Iris pigment epithelial cell (primary cell): ENCODE results near the gene RGS3.
A peak's percentile ranks its signal among the peaks of the same experiment; 100 is the strongest.

ENCODE experiments used
- DNase-seq: peaks from one replicate; pipeline ENCODE4 v3.0.0-alpha.2; 2011; ENCODE audit warnings: low read depth

The RGS3 gene

GRCh38 chr9:113620377-113621161 lies 157.0 kb downstream of the RGS3 start:
- peak; percentile 86 for DNase-seq

- DNase-seq: peak; percentile 86
Measured at GRCh38 chr9:113621309-113621791, 157.8 kb downstream of the RGS3 start.

DNA sequence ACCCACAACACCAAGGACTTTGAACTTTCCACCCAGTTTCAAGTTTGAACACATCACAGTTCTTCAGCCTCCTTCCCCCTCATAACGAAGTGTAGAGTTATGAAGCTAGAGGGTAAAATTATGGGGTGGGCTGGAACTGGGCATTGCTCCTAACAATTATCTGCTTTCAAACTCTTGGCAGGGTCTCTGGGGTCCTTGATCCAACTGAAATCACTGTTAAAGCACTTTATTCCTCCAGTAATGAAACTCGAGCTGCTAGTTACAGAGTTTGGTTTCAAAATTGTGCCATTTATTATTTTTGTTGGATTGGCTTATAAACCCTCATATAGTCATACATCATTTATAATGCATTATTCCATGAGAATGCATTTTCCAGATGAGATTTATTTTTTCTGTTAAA lies 158.5 kb downstream of the RGS3 start:
- DNase-seq: no peak

- peak; percentile 86 for DNase-seq
Measured at GRCh38 chr9:113622600-113623400, 159.3 kb downstream of the RGS3 start.

- no peak for DNase-seq
Measured at GRCh38 chr9:113623851-113624485, 160.4 kb downstream of the RGS3 start.

- DNase-seq: no peak
Measured at GRCh38 chr9:113624721-113625120, 161.2 kb downstream of the RGS3 start.

DNA sequence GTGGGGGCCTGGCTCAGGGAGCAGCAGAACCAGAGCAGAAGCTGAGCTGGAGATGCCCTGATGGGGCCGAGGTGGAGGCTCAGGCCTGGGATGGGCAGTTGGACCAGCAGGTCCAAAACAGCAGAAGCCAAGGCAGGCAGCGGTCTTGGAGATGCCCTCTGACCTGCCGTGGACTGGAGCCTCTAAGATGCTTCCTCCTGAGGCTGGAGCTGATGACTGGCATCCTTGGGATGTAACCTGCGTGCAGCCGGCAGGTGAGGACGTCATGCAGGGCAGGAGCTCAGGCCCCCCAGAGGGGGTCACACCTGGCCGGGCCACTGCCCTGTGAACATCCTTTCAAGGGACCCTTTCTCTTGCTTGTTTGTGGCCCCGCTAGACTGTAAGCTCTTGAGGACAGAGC lies 162.0 kb downstream of the RGS3 start:
- no peak for DNase-seq

DNA sequence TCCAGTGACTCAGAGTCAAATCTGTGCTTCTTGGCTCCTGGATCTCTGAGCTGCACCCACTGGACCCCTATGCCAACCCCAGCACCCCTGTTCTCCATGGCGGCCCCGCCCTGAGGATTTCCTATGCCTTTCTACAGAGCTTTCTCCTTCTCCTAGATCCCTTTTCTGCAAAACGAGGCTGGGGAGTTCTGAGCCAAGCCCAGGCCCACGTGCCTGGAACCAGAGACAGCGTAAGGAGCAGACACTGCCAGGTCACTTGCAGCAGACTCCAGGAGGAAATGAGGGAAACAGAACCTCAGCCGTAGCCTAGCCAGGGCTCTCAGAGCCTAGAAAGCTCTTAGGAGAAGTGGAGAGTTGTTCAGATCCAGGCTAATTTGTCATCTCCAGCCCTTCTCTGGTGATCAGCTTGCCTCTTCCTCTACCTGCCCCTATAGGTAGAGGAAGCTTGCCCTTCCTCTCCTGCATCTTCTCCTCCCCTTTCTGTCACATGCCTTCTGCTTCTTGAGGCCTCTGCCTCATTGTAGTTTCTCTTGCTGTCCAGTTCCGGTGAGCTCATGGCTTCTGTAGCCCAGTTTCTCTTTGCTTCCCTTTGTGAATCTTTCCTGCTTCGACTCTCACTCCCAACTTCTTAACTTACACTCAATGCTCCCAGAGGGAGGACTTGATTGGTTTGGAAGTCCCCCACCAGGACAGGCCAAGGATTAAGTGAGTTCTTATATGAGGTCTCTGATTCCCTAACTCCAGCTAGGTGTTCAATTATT lies 163.4 kb downstream of the RGS3 start:
- no peak for DNase-seq

DNA sequence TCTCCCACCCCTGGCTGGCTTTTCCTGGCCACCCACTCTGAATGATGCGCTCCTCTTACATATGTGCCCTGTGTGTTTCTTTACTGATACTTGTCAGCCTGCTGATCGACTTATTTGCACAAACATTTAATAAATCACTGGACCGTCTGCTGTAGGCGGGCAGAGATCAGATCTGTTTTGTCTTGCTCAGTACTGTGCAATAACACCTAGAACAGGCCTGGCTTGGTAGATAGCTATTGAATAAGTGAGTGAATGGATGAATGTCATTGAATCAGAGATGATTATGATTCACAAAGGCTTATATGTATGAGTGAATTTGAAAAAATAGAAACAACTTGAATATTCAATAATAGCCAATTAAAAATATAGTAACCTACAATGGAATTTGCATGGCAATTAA lies 165.1 kb downstream of the RGS3 start:
- DNase-seq: no peak

DNA sequence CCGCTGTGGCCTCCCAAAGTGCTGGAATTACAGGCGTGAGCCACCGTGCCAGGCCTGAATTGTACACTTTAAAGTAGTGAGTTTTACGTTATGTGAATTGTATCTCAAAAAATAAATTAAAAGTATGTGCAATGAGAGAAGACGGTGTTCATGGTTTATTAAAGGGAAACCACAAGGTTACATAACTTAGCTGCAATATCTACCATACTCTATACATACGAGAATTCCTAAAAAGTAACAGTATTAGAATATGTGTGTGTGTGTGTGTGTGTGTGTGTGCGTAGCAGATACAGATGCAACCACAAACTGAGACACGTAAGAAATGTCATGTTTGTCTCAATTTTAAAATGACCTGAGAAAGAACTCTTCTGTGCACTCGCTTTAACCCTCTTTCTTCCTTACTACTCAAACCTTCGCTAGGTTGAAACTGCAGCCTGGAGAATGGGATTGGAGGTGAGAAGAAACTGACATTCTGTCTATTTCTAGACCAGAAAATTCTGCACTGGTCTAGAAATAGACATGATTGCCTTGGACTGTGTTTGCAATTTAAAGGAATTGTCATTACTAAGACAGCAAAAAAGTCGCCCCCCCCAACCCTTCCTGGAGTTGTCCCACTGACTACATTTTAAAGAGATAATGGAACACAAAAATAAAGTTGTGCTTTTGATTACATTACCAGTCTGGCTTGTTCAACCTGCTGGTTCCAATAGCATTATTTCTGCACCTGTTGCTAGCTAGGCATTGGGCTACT lies 167.0 kb downstream of the RGS3 start:
- no peak for DNase-seq

DNA sequence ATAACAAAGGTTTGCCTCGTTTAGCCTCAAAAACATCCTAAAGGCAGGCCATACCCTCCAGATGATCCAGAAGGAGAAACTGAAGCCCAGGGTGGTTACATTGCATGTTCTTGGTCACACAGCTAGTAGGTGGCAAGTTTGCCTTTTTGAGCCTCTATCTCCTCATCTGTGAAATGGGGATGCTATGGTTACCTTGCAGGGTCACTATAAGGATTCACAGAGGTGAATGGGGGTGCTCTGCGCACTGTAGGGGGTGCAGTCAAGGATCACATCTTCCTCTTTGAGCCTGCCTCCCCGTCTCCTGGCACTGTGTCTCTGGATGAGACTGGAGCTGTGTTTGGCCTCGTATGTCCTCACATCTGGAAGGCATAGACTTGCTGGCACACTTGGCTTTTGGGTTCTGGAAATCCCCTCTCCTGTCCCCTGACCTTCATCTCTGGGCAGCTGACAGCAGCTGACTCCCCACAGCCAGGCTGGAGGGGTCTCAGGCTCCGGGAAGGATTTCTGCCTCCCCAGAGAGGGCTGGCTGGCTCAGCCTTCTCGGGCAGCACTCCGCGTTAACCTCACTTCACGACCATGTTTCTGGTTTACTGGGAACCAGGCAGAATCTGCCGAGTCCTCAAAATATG lies 167.7 kb downstream of the RGS3 start:
- no peak for DNase-seq

DNA sequence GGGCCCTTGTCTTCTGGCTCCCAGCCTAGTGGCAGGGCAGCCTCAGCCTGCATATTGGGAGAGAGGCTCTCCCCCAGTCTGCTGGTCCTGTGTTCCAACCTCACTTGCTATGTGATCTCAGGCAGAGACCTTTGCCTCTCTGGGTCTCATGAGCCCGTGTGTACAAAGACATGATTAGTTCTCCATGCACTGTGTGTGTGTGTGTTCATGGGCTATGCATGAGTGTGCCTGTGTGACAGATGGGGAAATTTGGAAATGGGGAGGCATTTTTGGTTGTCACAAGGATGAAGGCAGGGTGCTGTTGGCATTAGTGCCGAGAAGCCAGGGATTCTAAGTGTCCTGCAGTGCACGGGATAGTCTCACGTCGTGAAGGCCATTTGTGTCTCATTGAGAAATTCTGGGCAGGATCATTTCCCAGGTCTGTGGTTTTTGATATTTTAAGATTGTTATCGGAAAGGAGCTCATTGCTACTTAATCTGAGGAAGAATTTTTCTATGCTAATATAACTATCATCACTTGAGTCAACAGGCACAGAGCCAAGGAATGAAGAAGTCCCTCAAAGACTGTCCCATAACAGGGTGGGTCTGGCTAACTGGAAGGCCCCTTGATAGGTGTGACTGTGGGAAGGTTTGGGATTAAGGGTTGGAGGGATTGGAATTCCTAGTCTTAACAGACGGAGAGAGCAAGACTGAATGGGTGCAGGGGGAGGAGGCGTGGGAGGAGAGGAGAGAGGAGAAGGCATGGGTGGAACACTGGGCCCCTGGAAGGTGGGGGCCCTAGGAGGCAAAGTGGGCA lies 168.5 kb downstream of the RGS3 start:
- no peak for DNase-seq

DNA sequence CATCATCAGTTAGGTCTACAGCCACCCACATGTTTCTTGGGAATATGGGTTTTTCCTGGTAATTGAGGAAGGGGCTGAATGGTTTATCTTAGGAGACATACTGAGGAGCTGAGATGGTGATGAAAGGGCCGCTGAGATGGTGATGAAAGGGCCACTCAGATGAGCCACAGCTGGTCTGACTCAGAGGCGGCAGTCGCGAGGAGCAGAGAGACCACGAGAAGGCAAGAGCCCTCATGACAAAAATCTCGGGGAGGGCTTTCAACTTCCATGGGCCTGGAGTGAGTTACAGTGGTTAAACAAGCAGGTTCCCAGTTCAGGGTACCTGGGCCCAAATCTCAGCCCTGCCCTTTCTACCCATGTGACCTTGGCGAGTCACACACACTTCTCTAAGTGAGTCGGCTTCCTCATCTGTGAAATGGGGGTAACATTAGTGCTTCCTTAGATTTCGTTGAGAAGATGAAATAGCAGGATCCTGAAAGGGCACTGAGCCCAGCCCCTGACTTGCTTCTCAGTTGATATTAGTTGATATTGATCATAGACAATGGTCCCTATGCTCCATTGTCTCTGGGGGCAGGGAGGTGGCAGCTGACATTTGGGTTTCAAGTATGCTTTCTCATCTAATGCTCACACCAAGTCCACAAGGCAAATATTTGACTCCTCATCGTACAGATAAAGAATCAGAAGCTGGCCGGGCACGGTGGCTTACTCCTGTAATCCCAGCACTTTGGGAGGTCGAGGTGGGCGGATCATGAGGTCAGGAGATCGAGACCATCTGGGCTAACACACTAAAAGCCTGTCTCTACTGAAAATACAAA lies 169.5 kb downstream of the RGS3 start:
- peak; percentile 51 for DNase-seq

DNA sequence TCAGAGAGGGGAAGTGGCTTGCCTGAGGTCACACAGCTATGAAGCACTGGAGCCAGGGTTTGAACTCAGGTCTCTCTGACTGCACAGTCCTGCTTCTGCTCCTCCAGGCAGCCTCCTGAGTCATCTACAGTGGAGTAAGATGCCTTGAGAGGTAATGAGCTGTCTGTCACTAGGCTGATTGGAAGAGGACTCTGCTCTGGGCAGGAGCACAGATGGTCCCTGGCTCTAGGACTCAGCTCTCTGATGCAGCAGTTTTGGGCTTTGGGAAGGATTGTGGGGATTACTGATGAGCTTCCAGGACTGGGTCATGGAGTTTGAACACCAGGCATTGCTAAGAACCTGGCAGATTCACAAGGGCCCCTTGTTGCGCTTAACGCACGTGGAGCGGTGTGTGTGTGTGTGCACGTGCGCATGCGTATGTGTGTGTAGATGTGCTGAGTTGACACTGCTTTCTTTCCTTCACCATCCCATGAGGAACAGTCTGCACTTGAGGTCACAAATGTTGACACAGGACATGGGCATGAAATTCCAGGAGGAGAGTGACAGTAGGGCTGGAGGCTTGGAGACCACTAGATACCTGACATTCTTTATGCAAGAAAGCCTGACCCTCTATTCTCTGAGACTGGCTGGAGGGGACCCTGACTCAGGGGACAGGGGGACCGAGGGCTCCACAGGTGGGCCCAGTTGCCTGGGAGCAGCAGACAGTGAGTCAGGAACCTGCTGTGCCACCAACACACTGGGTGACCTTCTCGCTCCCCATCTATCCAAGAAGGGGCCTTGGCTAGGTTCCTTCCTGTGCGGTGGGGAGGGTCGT lies 170.5 kb downstream of the RGS3 start:
- no peak for DNase-seq

DNA sequence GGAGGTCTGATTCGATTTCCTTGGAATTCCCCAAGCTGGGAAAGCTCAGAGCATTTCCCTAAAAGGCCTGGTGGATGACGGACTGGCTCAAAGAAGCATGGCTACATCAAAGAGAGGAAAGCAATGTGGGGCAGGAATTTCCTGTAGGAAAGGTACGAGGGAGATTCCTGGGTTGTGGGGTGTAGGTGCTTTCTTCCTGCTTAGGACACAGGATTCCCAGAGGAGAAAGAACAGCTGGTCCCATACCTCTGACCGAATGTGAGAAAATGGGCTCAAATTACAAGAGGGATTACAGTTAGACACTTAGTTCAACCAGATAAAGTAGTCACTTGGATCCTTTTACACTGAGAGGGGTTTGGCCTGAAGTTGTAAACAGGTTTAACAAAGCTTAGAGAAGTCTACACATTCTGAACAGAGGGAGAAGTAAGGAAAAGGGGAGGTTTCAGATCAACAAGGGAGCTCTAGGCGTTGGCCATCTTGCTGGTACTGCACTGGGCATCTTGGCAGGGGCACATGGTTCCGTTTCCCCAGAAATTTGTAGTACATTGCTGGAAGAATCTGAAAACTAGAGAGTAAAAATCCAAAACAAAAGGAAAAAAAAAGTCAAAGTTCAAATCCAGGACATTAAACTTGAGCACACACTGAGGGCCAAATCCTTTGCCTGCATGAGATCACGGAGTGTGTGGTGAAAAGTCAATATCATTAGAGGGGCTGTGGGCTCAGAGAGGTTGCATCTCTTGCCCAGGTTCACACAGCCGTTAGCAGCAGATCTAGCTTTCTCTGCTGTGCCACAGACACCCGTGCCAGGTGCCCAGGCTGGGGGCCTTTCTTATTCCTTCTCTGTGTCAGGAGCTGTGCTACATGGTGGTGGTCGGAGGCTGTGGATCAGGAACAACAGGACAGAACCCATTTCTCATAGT lies 171.3 kb downstream of the RGS3 start:
- peak; percentile 68 for DNase-seq

DNA sequence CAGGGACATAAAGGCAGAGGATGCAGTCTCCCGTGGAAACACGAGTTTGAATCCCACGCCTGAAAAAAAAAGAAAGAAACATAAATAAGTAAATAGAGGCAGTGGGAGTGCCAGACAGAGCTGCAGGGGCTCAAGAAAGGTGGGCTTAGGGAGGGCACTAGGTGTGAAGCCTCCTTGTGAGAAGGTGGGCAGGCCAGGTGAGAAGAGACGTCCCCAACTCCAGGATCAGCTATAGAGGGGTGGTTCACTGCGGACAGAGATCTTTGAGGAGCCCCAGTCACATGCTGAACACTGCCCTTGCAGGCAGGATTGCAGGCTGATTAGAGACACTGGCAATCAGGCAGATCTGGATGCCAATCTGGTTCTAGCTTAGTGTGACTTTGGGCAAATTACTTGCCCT lies 172.1 kb downstream of the RGS3 start:
- no peak for DNase-seq

DNA sequence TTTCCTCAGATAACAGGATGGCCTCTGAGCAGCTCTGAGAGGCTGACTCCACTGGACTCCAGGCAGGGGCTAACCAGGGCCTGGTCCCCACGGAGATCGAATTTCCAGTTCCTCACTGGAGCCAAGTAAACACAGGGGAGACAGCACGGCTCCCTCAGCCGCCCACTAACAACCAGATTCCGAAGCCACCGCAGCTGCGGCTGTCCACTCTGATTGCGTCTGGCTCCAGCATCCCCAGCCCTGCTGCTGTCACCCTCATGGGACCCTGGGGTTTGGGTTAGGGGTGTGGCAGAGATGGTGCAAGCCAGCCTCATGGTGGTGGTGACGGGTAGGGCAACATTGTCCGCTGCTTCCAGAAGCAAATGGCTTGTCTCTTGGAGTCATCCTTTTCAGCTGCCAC lies 172.6 kb downstream of the RGS3 start:
- peak; percentile 90 for DNase-seq
